Rectal smooth muscle tissue (tissue), 1 donor: ENCODE data around the gene APOLD1.
A peak's percentile ranks its signal among the peaks of the same experiment; 100 is the strongest.

Experiments
- H3K27ac ChIP-seq: one replicate; pipeline ENCODE4 v1.7.0; 2013; ENCODE audit warnings: low read depth, low read length, inconsistent platforms
- H3K27me3 ChIP-seq: one replicate; pipeline ENCODE4 v1.7.0; 2013; ENCODE audit warnings: low read length; ENCODE audit not compliant: control insufficient read depth, insufficient read depth
- H3K36me3 ChIP-seq: one replicate; pipeline ENCODE4 v1.7.0; 2013; ENCODE audit warnings: low read length; ENCODE audit not compliant: control insufficient read depth, insufficient read depth
- H3K4me1 ChIP-seq: one replicate; pipeline ENCODE4 v1.7.0; 2013; ENCODE audit warnings: low read length; ENCODE audit not compliant: control insufficient read depth, insufficient read depth
- H3K4me3 ChIP-seq: one replicate; pipeline ENCODE4 v1.7.0; 2013; ENCODE audit warnings: low read length
- H3K9ac ChIP-seq: one replicate; pipeline ENCODE4 v1.7.0; 2013; ENCODE audit warnings: low read length

APOLD1 gene

GRCh38 chr12:12759234-12759915 lies 26.1 kb upstream of the APOLD1 start:
- H3K27ac ChIP-seq: no peak overlapping the region
- no peaks in the 10 kb centered on the region for H3K27me3 ChIP-seq
- no peak overlapping the region for H3K9ac ChIP-seq
- no peaks in the 10 kb centered on the region for H3K36me3 ChIP-seq
- H3K4me1 ChIP-seq: no peaks in the 10 kb centered on the region
- no peak overlapping the region for H3K4me3 ChIP-seq

GRCh38 chr12:12764824-12765223 lies 20.6 kb upstream of the APOLD1 start:
- Histone ChIP-seq H3K27ac (no peak overlapping the region), H3K36me3 (no peaks in the 10 kb centered on the region), H3K4me1 (no peaks in the 10 kb centered on the region), H3K9ac (no peak overlapping the region), H3K27me3 (no peaks in the 10 kb centered on the region), H3K4me3 (no peak overlapping the region)

GRCh38 chr12:12770262-12770661 lies 15.2 kb upstream of the APOLD1 start:
- no peak overlapping the region for H3K27ac ChIP-seq
- H3K4me1 ChIP-seq: no peaks in the 10 kb centered on the region
- no peaks in the 10 kb centered on the region for H3K27me3 ChIP-seq
- no peak overlapping the region for H3K9ac ChIP-seq
- no peaks in the 10 kb centered on the region for H3K36me3 ChIP-seq
- no peak overlapping the region for H3K4me3 ChIP-seq

- no peaks in the 10 kb centered on the region for H3K36me3 ChIP-seq
- no peak overlapping the region for H3K27ac ChIP-seq
- H3K4me3 ChIP-seq: no peak overlapping the region
- H3K27me3 ChIP-seq: no peaks in the 10 kb centered on the region
- no peak overlapping the region for H3K9ac ChIP-seq
- H3K4me1 ChIP-seq: no peaks in the 10 kb centered on the region
Measured at GRCh38 chr12:12774791-12775190, 10.7 kb upstream of the APOLD1 start.

GRCh38 chr12:12776261-12776660 lies 9.2 kb upstream of the APOLD1 start:
- no peak overlapping the region for H3K4me3 ChIP-seq
- H3K27ac ChIP-seq: no peak overlapping the region
- H3K9ac ChIP-seq: no peak overlapping the region
- no peaks in the 10 kb centered on the region for H3K27me3 ChIP-seq
- H3K4me1 ChIP-seq: no peaks in the 10 kb centered on the region
- H3K36me3 ChIP-seq: no peaks in the 10 kb centered on the region

- Histone ChIP-seq H3K27ac (no peak overlapping the region), H3K4me3 (no peak overlapping the region), H3K9ac (no peak overlapping the region), H3K27me3 (no peaks in the 10 kb centered on the region), H3K36me3 (no peaks in the 10 kb centered on the region), H3K4me1 (no peaks in the 10 kb centered on the region)
Measured at GRCh38 chr12:12777092-12777491, 8.4 kb upstream of the APOLD1 start.

GRCh38 chr12:12779007-12779406 lies 6.5 kb upstream of the APOLD1 start:
- no peak overlapping the region for H3K9ac ChIP-seq
- no peak overlapping the region for H3K27ac ChIP-seq
- no peaks in the 10 kb centered on the region for H3K4me1 ChIP-seq
- no peaks in the 10 kb centered on the region for H3K27me3 ChIP-seq
- no peaks in the 10 kb centered on the region for H3K36me3 ChIP-seq
- no peak overlapping the region for H3K4me3 ChIP-seq

GRCh38 chr12:12779529-12779928 lies 5.9 kb upstream of the APOLD1 start:
- Histone ChIP-seq H3K4me1 (no peaks in the 10 kb centered on the region), H3K27me3 (no peaks in the 10 kb centered on the region), H3K27ac (no peak overlapping the region), H3K4me3 (no peak overlapping the region), H3K9ac (no peak overlapping the region), H3K36me3 (no peaks in the 10 kb centered on the region)

GRCh38 chr12:12784116-12784515 lies 1.3 kb upstream of the APOLD1 start:
- H3K4me3 ChIP-seq: no peak overlapping the region
- no peak overlapping the region for H3K9ac ChIP-seq
- H3K27me3 ChIP-seq: no peaks in the 10 kb centered on the region
- peaks cover 5% of the 10 kb centered on the region for H3K4me1 ChIP-seq
- H3K36me3 ChIP-seq: no peaks in the 10 kb centered on the region
- no peak overlapping the region for H3K27ac ChIP-seq

GRCh38 chr12:12786351-12786705 lies 869 bp downstream of the APOLD1 start:
- Histone ChIP-seq H3K36me3 (no peaks in the 10 kb centered on the region), H3K4me1 (peaks cover 5% of the 10 kb centered on the region), H3K4me3 (peak overlapping the region; percentile 72), H3K9ac (peak overlapping the region; percentile 45), H3K27me3 (no peaks in the 10 kb centered on the region), H3K27ac (peak overlapping the region; percentile 79)

- peaks cover 11% of the 10 kb centered on the region for H3K4me1 ChIP-seq
- H3K27me3 ChIP-seq: no peaks in the 10 kb centered on the region
- peak overlapping the region; percentile 79 for H3K27ac ChIP-seq
- peak overlapping the region; percentile 50 for H3K9ac ChIP-seq
- peak overlapping the region; percentile 72 for H3K4me3 ChIP-seq
- no peaks in the 10 kb centered on the region for H3K36me3 ChIP-seq
Measured at GRCh38 chr12:12786706-12787601, 1.5 kb downstream of the APOLD1 start.

- H3K9ac ChIP-seq: no peak overlapping the region
- peak overlapping the region; percentile 72 for H3K4me3 ChIP-seq
Measured at GRCh38 chr12:12788131-12788530, 2.7 kb downstream of the APOLD1 start.

More at GRCh38 chr12:12788131-12788530, 2.7 kb downstream of the APOLD1 start:
- Histone ChIP-seq H3K27ac (peak overlapping the region; percentile 79), H3K4me1 (peaks cover 21% of the 10 kb centered on the region), H3K27me3 (no peaks in the 10 kb centered on the region), H3K36me3 (no peaks in the 10 kb centered on the region)
